GM23338 (cell line): ENCODE results near the gene UFD1. TPM values are rescaled to one million over a fixed set of nuclear protein-coding genes. Genes with fewer than 3 reads are reported as not detected.
"Not testable (repeated sequence)": the region's sequence is repeated elsewhere in the genome, so short reads cannot be mapped to it uniquely, and the experiment has no call there.

Source experiments
- ATAC-seq: fragments of 200-7000 bp; cut with Tn5 transposase; 3 replicates; pipeline ENCODE4 v1.9.1; 2020
- DNase-seq: peaks from one replicate; pipeline ENCODE4 v3.0.0-alpha.2; 2015; ENCODE audit warnings: low spot score
- H2AFZ ChIP-seq: fragments of 200-600 bp; sonication (generic); 2 replicates; pipeline ENCODE4 v1.8.0; 2016; ENCODE audit warnings: antibody characterized with exemption, mild to moderate bottlenecking, moderate library complexity
- H3F3A ChIP-seq: fragments of 200-600 bp; sonication (generic); replicated peaks from 2 replicates; pipeline ENCODE4 v1.8.0; 2017; ENCODE audit warnings: antibody characterized with exemption, mixed run types, low read depth
- H3K27ac ChIP-seq: fragments of 200-600 bp; sonication (generic); 2 replicates; pipeline ENCODE4 v1.6.1; 2016; ENCODE audit warnings: low read depth
- H3K27me3 ChIP-seq: fragments of 200-600 bp; sonication (generic); 2 replicates; pipeline ENCODE4 v1.8.0; 2016; ENCODE audit warnings: mild to moderate bottlenecking, mixed run types, moderate library complexity; ENCODE audit not compliant: insufficient read depth
- H3K36me3 ChIP-seq: fragments of 200-600 bp; sonication (generic); 2 replicates; pipeline ENCODE4 v1.8.0; 2016; ENCODE audit warnings: mild to moderate bottlenecking; ENCODE audit not compliant: insufficient read depth
- H3K4me1 ChIP-seq: fragments of 200-600 bp; sonication (generic); 2 replicates; pipeline ENCODE4 v1.8.0; 2016; ENCODE audit warnings: mild to moderate bottlenecking, moderate library complexity; ENCODE audit not compliant: insufficient read depth
- H3K4me2 ChIP-seq: fragments of 200-600 bp; sonication (generic); 2 replicates; pipeline ENCODE4 v1.7.1; 2017; ENCODE audit warnings: mixed run types
- H3K4me3 ChIP-seq: fragments of 200-600 bp; sonication (generic); 2 replicates; pipeline ENCODE4 v1.6.1; 2016; ENCODE audit warnings: mixed run types
- H3K79me2 ChIP-seq: fragments of 200-600 bp; sonication (generic); replicated peaks from 2 replicates; pipeline ENCODE4 v1.8.0; 2017; ENCODE audit warnings: mild to moderate bottlenecking; ENCODE audit not compliant: insufficient read depth
- H3K9me2 ChIP-seq: fragments of 200-600 bp; sonication (generic); 2 replicates; pipeline ENCODE4 v1.8.0; 2017; ENCODE audit not compliant: insufficient read depth
- H4K20me1 ChIP-seq: fragments of 200-600 bp; sonication (generic); replicated peaks from 2 replicates; pipeline ENCODE4 v1.8.0; 2017; ENCODE audit warnings: mild to moderate bottlenecking; ENCODE audit not compliant: insufficient read depth
- H3K27ac Mint-ChIP-seq: 2 replicates; pipeline ENCODE4 v1.8.0; 2020; ENCODE audit warnings: inconsistent platforms, mild to moderate bottlenecking, moderate library complexity, mixed read lengths
- H3K27me3 Mint-ChIP-seq: 3 replicates; pipeline ENCODE4 v1.8.0; 2022; ENCODE audit warnings: low read depth, mild to moderate bottlenecking, moderate library complexity, mixed read lengths, inconsistent platforms; ENCODE audit not compliant: insufficient read depth, poor library complexity
- H3K36me3 Mint-ChIP-seq: 3 replicates; pipeline ENCODE4 v1.8.0; 2021; ENCODE audit warnings: low read depth, mild to moderate bottlenecking, inconsistent platforms, moderate library complexity, mixed read lengths
- H3K4me1 Mint-ChIP-seq: 3 replicates; pipeline ENCODE4 v1.8.0; 2020; ENCODE audit warnings: mild to moderate bottlenecking, inconsistent platforms, mixed read lengths
- H3K4me3 Mint-ChIP-seq: 3 replicates; pipeline ENCODE4 v1.8.0; 2021; ENCODE audit warnings: moderate library complexity, mild to moderate bottlenecking, inconsistent platforms, mixed read lengths
- H3K9me3 Mint-ChIP-seq: 3 replicates; pipeline ENCODE4 v1.8.0; 2020; ENCODE audit warnings: moderate library complexity, mild to moderate bottlenecking, inconsistent platforms, mixed read lengths
- EZH2 ChIP-seq: fragments of 200-600 bp; sonication (generic); IDR thresholded peaks from one replicate; pipeline ENCODE4 v1.8.0; 2017; ENCODE audit warnings: antibody characterized with exemption, mild to moderate bottlenecking, low read depth; ENCODE audit not compliant: unreplicated experiment
- ZNF114 ChIP-seq: fragments of 250-450 bp; sonication (Bioruptor Pico); IDR thresholded peaks from 2 replicates; pipeline ENCODE4 v1.5.0; 2020; ENCODE audit warnings: mild to moderate bottlenecking, moderate library complexity
- polyA plus RNA-seq: library from polyadenylated mRNA; unstranded; fragments of >200 nt; fragmentation: Nextera tagmentation; extraction: Ambion mirVana; gene quantifications from 2 replicates; pipeline ENCODE4 v1.2.1, GENCODE V29; 2016
- total RNA-seq: library from RNA; depleted of rRNA; stranded (reverse); fragments of >200 nt; shearing (Covaris generic); gene quantifications from 2 replicates; pipeline ENCODE4 v1.2.3, GENCODE V29; 2014
- TF ChIP-seq, protein P1 (sequence below): fragments of 250-450 bp; sonication (Bioruptor Pico); IDR thresholded peaks from 2 replicates; pipeline ENCODE4 v1.5.0; 2020; ENCODE audit warnings: mild to moderate bottlenecking, moderate library complexity
- TF ChIP-seq, protein P2 (sequence below), 2 experiments: fragments of 200-600 bp in 1 of 2; sonication (generic) in 1 of 2; conservative IDR thresholded peaks; 2 replicates each; pipeline versions ENCODE4 v1.5.1 to v1.6.1; 2016 to 2017; ENCODE audit warnings: antibody characterized with exemption in 2 of 2, low read depth in 2 of 2, mild to moderate bottlenecking in 2 of 2, moderate library complexity in 1 of 2

The UFD1 gene
- total and polyA plus RNA-seq, 2 experiments from 2014 or later, result 53.5 to 93.8 TPM

- H3K4me3 ChIP-seq, H2AFZ ChIP-seq, H3K9me3 Mint-ChIP-seq, H3K4me1 Mint-ChIP-seq, H3K27ac ChIP-seq, DNase-seq, H3K27me3 ChIP-seq, H3K9me2 ChIP-seq, H3K27ac Mint-ChIP-seq, ATAC-seq, H3K4me3 Mint-ChIP-seq, H3K4me1 ChIP-seq, H3K4me2 ChIP-seq, H3F3A ChIP-seq, H3K36me3 ChIP-seq: not testable (repeated sequence)
- Mint-ChIP-seq H3K36me3 (peaks cover 16% of the 10 kb centered on the region; the same call in 2 of the 3 replicates), H3K27me3 (peaks cover 10% of the 10 kb centered on the region)
- Histone ChIP-seq H3K79me2 (peaks cover 10% of the 10 kb centered on the region), H4K20me1 (peaks cover 27% of the 10 kb centered on the region)
Measured at GRCh38 chr22:19436444-19437161, 42.4 kb downstream of the UFD1 start.

DNA sequence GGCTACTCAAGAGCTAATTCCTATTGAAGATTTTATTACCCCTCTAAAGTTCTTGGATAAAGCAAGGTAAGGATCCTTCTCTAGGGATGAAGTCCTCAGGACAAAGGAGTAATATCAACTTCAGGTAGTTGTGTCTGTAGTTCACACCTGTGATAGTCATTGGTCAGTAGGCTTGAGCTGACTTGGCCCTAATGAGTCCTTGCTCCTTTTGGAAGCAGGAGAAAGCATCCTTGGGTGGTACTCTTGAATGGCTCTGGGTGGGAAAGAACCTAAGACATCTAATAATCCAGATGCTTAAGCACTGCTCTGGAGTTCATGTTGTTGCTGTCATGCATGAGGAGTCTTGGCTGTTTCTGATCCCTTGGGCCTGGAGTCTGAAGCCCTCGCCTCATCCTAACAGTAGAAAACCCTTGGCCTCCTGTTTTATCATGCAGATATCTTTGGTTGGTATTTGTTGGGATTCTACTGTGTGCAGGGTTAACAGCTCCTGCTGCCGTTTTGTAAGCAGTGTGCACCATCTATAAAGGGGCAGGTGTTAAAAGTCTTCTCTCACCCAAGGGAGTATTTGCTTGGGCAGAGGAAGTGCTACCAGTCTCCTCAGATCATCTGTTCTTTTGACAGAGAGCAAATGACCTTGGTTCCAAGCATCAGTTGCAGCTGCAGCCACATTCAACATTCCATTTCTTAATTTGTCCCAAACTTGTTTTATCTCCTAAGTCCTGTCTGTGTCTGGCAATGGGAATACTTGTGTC lies 44.0 kb downstream of the UFD1 start:
- ATAC-seq, result no peak
- TF ChIP-seq, protein P1, sequence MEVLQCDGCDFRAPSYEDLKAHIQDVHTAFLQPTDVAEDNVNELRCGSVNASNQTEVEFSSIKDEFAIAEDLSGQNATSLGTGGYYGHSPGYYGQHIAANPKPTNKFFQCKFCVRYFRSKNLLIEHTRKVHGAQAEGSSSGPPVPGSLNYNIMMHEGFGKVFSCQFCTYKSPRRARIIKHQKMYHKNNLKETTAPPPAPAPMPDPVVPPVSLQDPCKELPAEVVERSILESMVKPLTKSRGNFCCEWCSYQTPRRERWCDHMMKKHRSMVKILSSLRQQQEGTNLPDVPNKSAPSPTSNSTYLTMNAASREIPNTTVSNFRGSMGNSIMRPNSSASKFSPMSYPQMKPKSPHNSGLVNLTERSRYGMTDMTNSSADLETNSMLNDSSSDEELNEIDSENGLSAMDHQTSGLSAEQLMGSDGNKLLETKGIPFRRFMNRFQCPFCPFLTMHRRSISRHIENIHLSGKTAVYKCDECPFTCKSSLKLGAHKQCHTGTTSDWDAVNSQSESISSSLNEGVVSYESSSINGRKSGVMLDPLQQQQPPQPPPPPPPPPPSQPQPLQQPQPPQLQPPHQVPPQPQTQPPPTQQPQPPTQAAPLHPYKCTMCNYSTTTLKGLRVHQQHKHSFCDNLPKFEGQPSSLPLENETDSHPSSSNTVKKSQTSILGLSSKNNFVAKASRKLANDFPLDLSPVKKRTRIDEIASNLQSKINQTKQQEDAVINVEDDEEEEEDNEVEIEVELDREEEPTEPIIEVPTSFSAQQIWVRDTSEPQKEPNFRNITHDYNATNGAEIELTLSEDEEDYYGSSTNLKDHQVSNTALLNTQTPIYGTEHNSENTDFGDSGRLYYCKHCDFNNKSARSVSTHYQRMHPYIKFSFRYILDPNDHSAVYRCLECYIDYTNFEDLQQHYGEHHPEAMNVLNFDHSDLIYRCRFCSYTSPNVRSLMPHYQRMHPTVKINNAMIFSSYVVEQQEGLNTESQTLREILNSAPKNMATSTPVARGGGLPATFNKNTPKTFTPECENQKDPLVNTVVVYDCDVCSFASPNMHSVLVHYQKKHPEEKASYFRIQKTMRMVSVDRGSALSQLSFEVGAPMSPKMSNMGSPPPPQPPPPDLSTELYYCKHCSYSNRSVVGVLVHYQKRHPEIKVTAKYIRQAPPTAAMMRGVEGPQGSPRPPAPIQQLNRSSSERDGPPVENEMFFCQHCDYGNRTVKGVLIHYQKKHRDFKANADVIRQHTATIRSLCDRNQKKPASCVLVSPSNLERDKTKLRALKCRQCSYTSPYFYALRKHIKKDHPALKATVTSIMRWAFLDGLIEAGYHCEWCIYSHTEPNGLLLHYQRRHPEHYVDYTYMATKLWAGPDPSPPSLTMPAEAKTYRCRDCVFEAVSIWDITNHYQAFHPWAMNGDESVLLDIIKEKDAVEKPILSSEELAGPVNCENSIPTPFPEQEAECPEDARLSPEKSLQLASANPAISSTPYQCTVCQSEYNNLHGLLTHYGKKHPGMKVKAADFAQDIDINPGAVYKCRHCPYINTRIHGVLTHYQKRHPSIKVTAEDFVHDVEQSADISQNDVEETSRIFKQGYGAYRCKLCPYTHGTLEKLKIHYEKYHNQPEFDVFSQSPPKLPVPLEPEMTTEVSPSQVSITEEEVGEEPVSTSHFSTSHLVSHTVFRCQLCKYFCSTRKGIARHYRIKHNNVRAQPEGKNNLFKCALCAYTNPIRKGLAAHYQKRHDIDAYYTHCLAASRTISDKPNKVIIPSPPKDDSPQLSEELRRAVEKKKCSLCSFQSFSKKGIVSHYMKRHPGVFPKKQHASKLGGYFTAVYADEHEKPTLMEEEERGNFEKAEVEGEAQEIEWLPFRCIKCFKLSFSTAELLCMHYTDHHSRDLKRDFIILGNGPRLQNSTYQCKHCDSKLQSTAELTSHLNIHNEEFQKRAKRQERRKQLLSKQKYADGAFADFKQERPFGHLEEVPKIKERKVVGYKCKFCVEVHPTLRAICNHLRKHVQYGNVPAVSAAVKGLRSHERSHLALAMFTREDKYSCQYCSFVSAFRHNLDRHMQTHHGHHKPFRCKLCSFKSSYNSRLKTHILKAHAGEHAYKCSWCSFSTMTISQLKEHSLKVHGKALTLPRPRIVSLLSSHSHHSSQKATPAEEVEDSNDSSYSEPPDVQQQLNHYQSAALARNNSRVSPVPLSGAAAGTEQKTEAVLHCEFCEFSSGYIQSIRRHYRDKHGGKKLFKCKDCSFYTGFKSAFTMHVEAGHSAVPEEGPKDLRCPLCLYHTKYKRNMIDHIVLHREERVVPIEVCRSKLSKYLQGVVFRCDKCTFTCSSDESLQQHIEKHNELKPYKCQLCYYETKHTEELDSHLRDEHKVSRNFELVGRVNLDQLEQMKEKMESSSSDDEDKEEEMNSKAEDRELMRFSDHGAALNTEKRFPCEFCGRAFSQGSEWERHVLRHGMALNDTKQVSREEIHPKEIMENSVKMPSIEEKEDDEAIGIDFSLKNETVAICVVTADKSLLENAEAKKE, result no peak
- TF ChIP-seq EZH2, result no peak
- no peak for TF ChIP-seq ZNF114 (CRISPR knock-in tag)
- TF ChIP-seq, protein P2, sequence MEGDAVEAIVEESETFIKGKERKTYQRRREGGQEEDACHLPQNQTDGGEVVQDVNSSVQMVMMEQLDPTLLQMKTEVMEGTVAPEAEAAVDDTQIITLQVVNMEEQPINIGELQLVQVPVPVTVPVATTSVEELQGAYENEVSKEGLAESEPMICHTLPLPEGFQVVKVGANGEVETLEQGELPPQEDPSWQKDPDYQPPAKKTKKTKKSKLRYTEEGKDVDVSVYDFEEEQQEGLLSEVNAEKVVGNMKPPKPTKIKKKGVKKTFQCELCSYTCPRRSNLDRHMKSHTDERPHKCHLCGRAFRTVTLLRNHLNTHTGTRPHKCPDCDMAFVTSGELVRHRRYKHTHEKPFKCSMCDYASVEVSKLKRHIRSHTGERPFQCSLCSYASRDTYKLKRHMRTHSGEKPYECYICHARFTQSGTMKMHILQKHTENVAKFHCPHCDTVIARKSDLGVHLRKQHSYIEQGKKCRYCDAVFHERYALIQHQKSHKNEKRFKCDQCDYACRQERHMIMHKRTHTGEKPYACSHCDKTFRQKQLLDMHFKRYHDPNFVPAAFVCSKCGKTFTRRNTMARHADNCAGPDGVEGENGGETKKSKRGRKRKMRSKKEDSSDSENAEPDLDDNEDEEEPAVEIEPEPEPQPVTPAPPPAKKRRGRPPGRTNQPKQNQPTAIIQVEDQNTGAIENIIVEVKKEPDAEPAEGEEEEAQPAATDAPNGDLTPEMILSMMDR (conservative IDR thresholded peaks at IDR 0.05; ENCODE audit: low read depth in 2 of 2), result no peak
- Mint-ChIP-seq H3K4me1 (peaks cover 9% of the 10 kb centered on the region), H3K27ac (no peak overlapping the region), H3K9me3 (no peaks in the 10 kb centered on the region), H3K36me3 (peaks cover 18% of the 10 kb centered on the region), H3K4me3 (no peak overlapping the region), H3K27me3 (peaks cover 8% of the 10 kb centered on the region)
- H3K4me1 ChIP-seq, result peaks cover 12% of the 10 kb centered on the region
- peaks cover 13% of the 10 kb centered on the region; the same call in 1 of the 2 replicates for H3F3A ChIP-seq
- H3K9me2 ChIP-seq, result no peaks in the 10 kb centered on the region
- H3K27ac ChIP-seq, result no peak overlapping the region
- H4K20me1 ChIP-seq, result peaks cover 24% of the 10 kb centered on the region
- no peak overlapping the region for H3K4me2 ChIP-seq
- no peak overlapping the region for H2AFZ ChIP-seq
- no peak for DNase-seq
- no peaks in the 10 kb centered on the region for H3K36me3 ChIP-seq
- H3K4me3 ChIP-seq, result no peak overlapping the region
- no peaks in the 10 kb centered on the region for H3K27me3 ChIP-seq
- H3K79me2 ChIP-seq, result peaks cover 12% of the 10 kb centered on the region
